ENCODE results near the gene SSTR3.

DNA sequence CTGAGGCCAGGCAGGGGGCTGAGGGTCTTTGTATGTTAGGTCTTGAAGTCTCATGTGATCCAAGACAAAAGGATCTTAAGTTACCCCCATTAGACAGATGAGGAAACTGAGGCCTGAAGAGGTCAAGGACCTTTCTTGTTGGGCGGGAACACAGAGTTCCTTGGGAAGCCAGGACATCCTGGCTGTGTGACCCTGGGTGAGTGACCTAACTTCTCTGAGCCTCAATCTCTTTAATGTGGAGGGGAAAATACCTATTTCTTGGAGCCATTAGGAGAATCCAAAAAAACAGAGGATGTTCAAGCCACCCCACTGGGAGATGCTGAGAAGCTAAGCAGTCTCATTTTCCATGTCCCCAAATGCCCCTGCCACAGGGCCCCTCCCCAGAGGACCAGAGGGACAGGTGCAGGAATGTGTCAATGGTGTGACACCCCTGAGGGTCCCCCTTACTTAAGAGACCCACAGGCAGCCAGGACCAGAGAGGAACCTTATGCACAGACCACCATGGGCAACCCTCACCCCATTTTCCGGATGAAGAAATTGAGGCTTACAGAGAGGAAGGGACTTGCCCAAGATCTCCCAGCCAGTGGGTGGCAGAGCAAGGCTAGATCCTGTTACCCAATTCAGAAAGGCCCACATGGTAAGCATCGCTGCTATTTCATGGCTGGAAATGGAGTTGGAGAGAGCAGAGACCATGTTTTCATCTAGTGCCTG is 23.8 kb upstream of the SSTR3 start:
- TF ChIP-seq, protein P1, sequence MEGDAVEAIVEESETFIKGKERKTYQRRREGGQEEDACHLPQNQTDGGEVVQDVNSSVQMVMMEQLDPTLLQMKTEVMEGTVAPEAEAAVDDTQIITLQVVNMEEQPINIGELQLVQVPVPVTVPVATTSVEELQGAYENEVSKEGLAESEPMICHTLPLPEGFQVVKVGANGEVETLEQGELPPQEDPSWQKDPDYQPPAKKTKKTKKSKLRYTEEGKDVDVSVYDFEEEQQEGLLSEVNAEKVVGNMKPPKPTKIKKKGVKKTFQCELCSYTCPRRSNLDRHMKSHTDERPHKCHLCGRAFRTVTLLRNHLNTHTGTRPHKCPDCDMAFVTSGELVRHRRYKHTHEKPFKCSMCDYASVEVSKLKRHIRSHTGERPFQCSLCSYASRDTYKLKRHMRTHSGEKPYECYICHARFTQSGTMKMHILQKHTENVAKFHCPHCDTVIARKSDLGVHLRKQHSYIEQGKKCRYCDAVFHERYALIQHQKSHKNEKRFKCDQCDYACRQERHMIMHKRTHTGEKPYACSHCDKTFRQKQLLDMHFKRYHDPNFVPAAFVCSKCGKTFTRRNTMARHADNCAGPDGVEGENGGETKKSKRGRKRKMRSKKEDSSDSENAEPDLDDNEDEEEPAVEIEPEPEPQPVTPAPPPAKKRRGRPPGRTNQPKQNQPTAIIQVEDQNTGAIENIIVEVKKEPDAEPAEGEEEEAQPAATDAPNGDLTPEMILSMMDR (IDR thresholded peaks at IDR 0.05; ENCODE audit: low read depth, low read length, missing input control), result no peak
- TF ChIP-seq RAD21 (IDR thresholded peaks at IDR 0.05) (no peak), HNF4A (conservative IDR thresholded peaks at IDR 0.05) (no peak), SP1 (IDR thresholded peaks at IDR 0.05) (no peak), TAF1 (conservative IDR thresholded peaks at IDR 0.05) (no peak), YY1 (IDR thresholded peaks at IDR 0.05) (no peak), NR2F2 (IDR thresholded peaks at IDR 0.05) (no peak), JUND (IDR thresholded peaks at IDR 0.05) (no peak), FOXA1 (IDR thresholded peaks at IDR 0.05) (no peak), EGR1 (IDR thresholded peaks at IDR 0.05; ENCODE audit: low read depth in 2 of 2) (no peak), FOXA2 (IDR thresholded peaks at IDR 0.05) (no peak)
- TF ChIP-seq, protein P2, sequence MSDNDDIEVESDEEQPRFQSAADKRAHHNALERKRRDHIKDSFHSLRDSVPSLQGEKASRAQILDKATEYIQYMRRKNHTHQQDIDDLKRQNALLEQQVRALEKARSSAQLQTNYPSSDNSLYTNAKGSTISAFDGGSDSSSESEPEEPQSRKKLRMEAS (IDR thresholded peaks at IDR 0.05), result no peak
- TF ChIP-seq, protein P3, sequence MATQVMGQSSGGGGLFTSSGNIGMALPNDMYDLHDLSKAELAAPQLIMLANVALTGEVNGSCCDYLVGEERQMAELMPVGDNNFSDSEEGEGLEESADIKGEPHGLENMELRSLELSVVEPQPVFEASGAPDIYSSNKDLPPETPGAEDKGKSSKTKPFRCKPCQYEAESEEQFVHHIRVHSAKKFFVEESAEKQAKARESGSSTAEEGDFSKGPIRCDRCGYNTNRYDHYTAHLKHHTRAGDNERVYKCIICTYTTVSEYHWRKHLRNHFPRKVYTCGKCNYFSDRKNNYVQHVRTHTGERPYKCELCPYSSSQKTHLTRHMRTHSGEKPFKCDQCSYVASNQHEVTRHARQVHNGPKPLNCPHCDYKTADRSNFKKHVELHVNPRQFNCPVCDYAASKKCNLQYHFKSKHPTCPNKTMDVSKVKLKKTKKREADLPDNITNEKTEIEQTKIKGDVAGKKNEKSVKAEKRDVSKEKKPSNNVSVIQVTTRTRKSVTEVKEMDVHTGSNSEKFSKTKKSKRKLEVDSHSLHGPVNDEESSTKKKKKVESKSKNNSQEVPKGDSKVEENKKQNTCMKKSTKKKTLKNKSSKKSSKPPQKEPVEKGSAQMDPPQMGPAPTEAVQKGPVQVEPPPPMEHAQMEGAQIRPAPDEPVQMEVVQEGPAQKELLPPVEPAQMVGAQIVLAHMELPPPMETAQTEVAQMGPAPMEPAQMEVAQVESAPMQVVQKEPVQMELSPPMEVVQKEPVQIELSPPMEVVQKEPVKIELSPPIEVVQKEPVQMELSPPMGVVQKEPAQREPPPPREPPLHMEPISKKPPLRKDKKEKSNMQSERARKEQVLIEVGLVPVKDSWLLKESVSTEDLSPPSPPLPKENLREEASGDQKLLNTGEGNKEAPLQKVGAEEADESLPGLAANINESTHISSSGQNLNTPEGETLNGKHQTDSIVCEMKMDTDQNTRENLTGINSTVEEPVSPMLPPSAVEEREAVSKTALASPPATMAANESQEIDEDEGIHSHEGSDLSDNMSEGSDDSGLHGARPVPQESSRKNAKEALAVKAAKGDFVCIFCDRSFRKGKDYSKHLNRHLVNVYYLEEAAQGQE (IDR thresholded peaks at IDR 0.05), result no peak

All from liver (tissue), 3 donors.